Fibroblast of skin of scalp (primary cell): ENCODE results near the gene UPF1.
A peak's percentile ranks its signal among the peaks of the same experiment; 100 is the strongest.
"Not testable (repeated sequence)": the region's sequence is repeated elsewhere in the genome, so short reads cannot be mapped to it uniquely, and the experiment has no call there.

Experiments used
- DNase-seq: peaks from one replicate; pipeline ENCODE4 v3.0.0-alpha.2; 2013

The UPF1 gene

DNA sequence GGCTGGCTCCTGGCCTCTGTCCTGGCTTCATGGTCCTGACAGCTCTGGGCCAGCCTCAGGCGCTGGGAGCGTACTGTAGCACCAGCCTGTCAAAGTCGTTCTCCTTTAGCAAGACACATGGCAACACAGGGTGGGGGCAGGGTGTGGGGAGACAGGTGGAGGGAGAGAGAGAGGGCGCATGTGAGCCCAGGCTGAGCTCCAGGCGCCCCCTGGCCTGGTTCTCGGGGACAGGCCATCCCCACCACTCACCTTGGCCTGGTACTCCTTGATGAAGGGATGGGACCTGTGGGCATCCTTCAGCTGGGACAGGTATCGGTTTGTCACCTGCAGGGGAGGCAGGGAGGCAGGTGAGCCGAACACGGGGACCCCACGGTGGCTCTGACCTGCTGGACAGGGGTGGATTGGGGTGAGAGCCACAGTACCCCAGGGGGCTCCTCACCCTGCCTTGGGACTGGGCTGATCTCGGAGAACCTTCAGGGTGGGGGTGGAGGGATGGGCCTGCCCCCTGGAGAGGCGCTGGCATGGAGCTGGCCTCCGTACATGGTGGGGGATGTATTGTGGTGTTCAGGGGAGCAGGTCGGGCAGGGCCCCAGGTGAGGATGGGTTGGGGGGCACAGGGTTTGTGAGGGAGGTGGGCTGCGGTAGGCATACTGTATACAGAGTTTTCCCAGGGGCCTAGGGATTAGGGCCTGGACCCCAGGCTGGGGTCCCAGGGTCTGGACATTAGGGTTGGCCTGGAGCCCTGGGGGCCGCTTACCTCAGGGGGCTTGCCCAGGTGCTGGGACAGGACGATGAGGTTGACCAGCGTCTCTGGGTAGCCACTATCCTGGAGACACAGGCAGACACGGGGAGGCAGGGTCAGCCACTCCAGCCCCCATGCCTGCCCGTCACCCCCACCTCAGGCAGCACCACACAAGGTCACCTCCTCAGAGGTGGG lies 68.1 kb downstream of the UPF1 start:
- DNase-seq, result no peak

DNA sequence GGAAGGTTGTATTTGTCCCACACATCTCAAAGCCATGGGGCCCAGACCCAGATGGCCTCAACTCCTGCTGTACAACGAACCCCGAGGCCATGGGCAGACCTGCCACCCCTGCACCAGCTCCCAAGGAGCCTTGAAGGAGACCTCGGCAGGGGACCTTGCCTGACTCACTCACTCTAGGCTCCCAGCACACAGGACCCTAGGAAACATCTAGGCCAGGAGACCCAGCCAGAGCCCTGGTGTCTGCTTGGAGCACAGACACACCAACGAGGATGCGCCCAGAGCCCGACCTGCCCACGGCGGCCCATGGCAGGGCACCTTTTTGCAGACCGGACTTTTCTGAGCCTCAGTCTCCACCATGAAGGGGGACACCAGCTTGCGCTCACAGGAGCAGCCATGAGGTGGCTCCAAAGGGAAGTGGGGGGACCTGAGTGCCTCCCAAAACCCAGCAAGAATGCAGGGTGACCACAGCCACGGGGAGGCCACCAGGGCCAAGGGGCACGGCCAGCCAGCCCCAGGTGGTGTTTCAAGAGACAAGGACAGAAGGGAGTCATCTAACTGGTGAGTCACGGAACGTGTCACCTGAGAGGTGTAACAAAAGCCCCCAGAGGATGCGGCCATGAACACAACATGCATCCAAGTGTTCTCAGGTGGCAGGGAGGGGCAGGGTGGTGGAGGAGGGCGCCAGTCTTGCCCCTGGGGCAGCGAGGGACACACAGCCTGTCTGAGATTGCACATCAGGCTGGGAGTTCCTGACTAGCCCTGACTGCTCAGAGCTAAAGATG lies 69.1 kb downstream of the UPF1 start:
- no peak for DNase-seq

DNA sequence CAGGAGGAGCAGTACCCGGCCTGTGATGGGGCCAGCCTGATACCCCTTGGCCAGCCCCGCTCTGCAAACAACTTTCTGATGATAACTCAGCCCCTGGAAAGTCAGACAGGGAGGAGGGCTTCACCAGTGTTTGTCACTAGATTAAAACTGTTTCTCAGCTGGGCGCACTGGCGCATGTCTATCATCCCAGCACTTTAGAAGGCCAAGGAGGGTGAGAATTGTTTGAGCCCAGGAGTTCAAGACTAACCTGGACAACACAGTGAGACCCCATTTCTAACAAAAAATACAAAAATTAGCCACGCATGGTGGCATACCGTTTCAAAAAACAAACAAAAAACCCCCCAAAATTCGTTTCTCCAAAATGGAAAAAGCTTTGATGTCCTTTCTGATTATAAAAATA lies 69.7 kb downstream of the UPF1 start:
- DNase-seq, result no peak

GRCh38 chr19:18902519-18902918 lies 70.8 kb downstream of the UPF1 start:
- not testable (repeated sequence) for DNase-seq

- no peak for DNase-seq
Measured at GRCh38 chr19:18903156-18904037, 71.6 kb downstream of the UPF1 start.

GRCh38 chr19:18904334-18905057 lies 72.7 kb downstream of the UPF1 start:
- no peak for DNase-seq

DNA sequence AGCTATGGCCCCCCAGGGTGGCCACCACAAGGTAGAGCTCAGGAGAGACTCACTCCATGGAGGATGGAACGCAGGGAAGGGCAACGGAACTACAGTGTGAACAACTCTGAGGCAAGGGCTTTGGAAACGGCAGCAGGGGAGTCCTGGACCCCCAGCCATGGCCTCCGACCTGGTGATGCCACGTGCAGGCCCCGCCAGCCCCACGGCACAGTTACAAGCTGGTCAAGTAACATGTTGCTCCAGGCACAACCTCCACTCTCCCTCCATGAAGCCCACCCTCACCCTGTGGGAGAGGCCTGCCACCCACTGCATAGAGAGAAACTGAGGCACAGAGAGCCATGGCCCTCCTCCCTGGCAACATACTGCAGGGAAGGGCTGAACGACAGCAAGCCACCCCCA lies 73.3 kb downstream of the UPF1 start:
- no peak for DNase-seq

GRCh38 chr19:18905513-18906236 lies 73.9 kb downstream of the UPF1 start:
- DNase-seq, result no peak

DNA sequence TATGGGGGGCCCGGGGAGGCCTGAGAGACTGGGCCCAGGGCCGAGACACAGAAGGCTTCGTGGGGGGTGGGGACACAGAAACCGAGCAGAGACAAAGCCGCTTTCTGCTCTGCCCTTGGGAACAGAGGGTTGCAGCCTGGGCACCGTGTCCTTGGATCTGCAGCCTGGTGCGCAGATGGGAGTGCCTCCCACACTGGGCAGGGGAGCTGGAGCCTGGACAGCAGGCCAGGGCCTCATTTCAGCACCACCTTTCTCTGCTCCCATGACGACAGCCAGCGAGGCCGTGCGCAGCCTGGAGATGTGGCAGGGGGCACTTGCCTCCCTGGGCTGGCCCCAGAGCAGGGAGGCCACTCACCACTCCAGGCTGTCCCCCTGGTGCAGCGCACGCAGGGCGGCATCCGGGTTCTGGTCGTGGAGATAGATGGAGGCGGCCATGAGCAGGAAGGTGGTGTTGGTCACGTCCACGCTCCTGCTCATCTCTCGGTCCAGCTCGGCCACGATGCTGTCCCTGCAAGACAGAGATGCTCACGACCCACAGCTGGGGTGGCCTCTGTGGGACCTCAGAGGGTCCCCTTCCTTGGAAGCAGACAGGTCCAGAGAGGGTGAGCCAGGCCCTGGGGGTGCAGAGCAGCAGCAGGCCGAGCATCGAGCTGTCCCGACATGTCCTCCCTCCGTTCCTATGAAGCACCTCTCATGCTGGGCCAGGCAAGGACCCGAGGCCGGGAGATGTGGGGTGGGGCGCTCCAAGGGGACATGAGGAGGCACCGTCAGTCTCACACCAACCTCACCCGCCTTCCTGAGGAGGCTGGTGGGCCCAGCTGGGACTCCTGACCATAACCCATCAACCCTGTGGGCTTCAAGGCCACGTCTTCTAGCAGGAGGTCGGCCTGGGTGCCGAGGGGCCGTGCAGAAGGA lies 75.1 kb downstream of the UPF1 start:
- DNase-seq, result no peak

DNA sequence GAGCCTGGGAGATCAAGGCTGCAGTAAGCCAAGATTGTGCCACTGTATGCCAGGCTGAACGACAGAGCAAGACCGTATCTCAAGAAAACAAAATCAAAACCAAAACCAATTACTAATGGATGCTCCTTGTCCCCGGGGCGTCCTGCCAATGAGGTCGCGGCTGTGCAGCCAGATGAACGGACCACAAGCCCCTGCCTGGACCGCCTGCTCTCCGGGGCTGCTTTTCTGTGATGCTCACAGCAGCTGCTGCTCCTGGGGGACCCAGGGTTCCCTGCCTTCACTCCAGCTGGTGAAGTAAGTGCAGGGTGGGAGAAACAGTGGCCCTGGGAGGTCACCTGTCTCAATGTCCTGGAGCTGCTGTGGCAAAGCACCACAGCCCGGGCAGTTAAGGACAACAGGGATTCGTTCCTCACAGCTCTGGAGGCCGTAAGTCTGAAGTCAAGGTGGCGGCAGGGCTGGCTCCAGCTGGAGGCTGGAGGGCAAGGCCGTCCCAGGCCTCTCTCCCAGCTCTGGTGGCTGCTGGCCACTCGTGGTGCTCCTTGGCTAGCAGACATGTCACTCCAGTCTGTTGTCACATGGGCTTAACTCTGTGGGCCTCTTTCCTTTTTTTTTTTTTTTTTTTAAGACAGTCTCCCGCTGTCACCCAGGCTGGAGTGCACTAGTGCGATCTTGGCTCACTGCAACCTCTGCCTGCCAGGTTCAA lies 77.3 kb downstream of the UPF1 start:
- DNase-seq, result no peak

- DNase-seq, result no peak
Measured at GRCh38 chr19:18910010-18910409, 78.3 kb downstream of the UPF1 start.

- DNase-seq, result no peak
Measured at GRCh38 chr19:18910801-18911436, 79.2 kb downstream of the UPF1 start.

GRCh38 chr19:18912933-18913332 lies 81.2 kb downstream of the UPF1 start:
- no peak for DNase-seq

DNA sequence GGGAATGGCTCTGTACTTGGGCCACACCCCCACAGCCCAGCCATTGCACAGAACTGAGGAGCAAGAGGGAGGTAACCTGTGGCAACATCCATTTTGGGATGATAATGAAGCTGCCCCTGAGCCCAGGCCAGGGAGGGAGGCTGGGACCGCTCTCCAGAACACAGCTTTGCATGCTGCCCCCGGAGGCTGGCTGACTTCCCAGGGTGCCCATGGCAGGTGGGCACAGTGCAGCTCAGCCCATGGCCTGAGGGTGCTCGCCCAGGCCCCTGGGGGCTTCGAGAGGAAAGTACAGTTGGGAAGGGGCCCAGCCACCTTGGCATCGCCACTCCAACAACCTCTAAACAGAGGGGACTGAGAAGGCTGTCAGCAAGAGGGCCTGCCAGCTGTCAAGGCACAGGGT lies 81.7 kb downstream of the UPF1 start:
- no peak for DNase-seq

- DNase-seq, result peak; percentile 53
Measured at GRCh38 chr19:18915639-18916038, 83.9 kb downstream of the UPF1 start.

DNA sequence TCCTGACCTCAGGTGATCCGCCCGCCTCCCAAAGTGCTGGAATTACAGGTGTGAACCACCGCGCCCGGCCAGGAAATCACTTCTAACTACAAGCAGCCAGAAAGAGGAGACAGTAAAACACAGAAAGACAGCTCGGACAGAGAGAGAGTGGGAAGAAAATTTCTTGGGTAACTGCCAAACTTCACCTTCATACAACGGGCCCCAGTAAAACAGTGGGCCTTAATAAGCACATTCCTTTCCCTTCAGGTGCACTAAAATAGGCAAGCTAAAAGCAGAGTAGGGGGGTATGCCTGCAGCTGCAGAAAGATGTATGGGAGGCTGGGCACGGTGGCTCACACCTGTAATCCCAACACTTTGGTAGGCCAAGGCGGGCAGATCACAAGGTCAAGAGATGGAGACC lies 85.8 kb downstream of the UPF1 start:
- DNase-seq, result not testable (repeated sequence)
